H54 (cell line): Measurements from ENCODE around the gene ROCK2.

Experiments used
- DNase-seq: peaks from one replicate; pipeline ENCODE4 v3.0.0; 2011; ENCODE audit warnings: low spot score, mixed read lengths; ENCODE audit not compliant: insufficient read length
- FAIRE-seq: peaks from 3 replicates; lab custom pipeline; 2011; peaks lifted over from hg19 to GRCh38; lab: Jason Lieb, UNC
- POLR2A ChIP-seq: IDR thresholded peaks from 2 replicates; pipeline ENCODE4 v1.6.1; 2011; ENCODE audit warnings: low read depth, mild to moderate bottlenecking, low read length

The ROCK2 gene

GRCh38 chr2:11304476-11304875 is 40.0 kb downstream of the ROCK2 start:
- no peak for DNase-seq
- no peak for TF ChIP-seq POLR2A
- peak; percentile 41 for FAIRE-seq

- FAIRE-seq (peak; percentile 58), DNase-seq (no peak)
- TF ChIP-seq POLR2A, result no peak
Measured at GRCh38 chr2:11303290-11304013, 41.0 kb downstream of the ROCK2 start.

GRCh38 chr2:11299439-11299838 is 45.0 kb downstream of the ROCK2 start:
- DNase-seq (no peak), FAIRE-seq (no peak)
- TF ChIP-seq POLR2A, result no peak

- DNase-seq, result no peak
- FAIRE-seq, result no peak
- TF ChIP-seq POLR2A, result no peak
Measured at GRCh38 chr2:11298592-11298991, 45.8 kb downstream of the ROCK2 start.

- no peak for TF ChIP-seq POLR2A
- no peak for DNase-seq
- FAIRE-seq, result no peak
Measured at GRCh38 chr2:11296401-11296800, 48.0 kb downstream of the ROCK2 start.

GRCh38 chr2:11292464-11293255 is 51.8 kb downstream of the ROCK2 start:
- TF ChIP-seq POLR2A, result no peak
- DNase-seq (no peak), FAIRE-seq (peak; percentile 43)

- FAIRE-seq (no peak), DNase-seq (no peak)
- TF ChIP-seq POLR2A, result no peak
Measured at GRCh38 chr2:11290713-11291112, 53.7 kb downstream of the ROCK2 start.

GRCh38 chr2:11290211-11290610 is 54.2 kb downstream of the ROCK2 start:
- FAIRE-seq, result peak; percentile 73
- no peak for DNase-seq
- no peak for TF ChIP-seq POLR2A

- FAIRE-seq (no peak), DNase-seq (no peak)
- TF ChIP-seq POLR2A, result no peak
Measured at GRCh38 chr2:11288431-11288830, 56.0 kb downstream of the ROCK2 start.

GRCh38 chr2:11286749-11287148 is 57.7 kb downstream of the ROCK2 start:
- FAIRE-seq, result no peak
- no peak for DNase-seq
- no peak for TF ChIP-seq POLR2A

GRCh38 chr2:11286323-11286722 is 58.1 kb downstream of the ROCK2 start:
- no peak for FAIRE-seq
- TF ChIP-seq POLR2A, result no peak
- DNase-seq, result no peak

GRCh38 chr2:11285499-11285898 is 58.9 kb downstream of the ROCK2 start:
- FAIRE-seq (no peak), DNase-seq (no peak)
- no peak for TF ChIP-seq POLR2A

- DNase-seq (no peak), FAIRE-seq (no peak)
- TF ChIP-seq POLR2A, result no peak
Measured at GRCh38 chr2:11281186-11281585, 63.2 kb downstream of the ROCK2 start.

- DNase-seq (no peak), FAIRE-seq (no peak)
- TF ChIP-seq POLR2A, result no peak
Measured at GRCh38 chr2:11280713-11281112, 63.7 kb downstream of the ROCK2 start.
